Sciatic nerve (tissue), 2 donors: ENCODE data around the gene TAS1R1. TPM values are rescaled to one million over a fixed set of nuclear protein-coding genes. Genes with fewer than 3 reads are reported as not detected.

Source experiments
- ATAC-seq: fragments of 200-7000 bp; cut with Tn5 transposase; one replicate; pipeline ENCODE4 v1.9.1; 2020; ENCODE audit warnings: mild to moderate bottlenecking, moderate library complexity
- DNase-seq: peaks from one replicate; pipeline ENCODE4 v3.0.0-alpha.2; 2020; ENCODE audit warnings: low spot score
- intact Hi-C: fragments of 100-400 bp; cut with DNase I; formaldehyde crosslinking; loops from one replicate; pipeline ENCODE4 v1.14.2; 2022
- total RNA-seq: library from RNA; stranded (reverse); fragmentation: NEBNext Ultra II Directional; extraction: Animal tissue kit (Norgen Biotek cat#: 25700); gene quantifications from one replicate; pipeline ENCODE4 v1.2.1, GENCODE V29; 2021
- donor health status: DM: no; HTN: no; CAD: no.
- donor health status: DM: no; HTN: no; CAD: no.

TAS1R1 gene
- total RNA-seq, result not detected

DNA sequence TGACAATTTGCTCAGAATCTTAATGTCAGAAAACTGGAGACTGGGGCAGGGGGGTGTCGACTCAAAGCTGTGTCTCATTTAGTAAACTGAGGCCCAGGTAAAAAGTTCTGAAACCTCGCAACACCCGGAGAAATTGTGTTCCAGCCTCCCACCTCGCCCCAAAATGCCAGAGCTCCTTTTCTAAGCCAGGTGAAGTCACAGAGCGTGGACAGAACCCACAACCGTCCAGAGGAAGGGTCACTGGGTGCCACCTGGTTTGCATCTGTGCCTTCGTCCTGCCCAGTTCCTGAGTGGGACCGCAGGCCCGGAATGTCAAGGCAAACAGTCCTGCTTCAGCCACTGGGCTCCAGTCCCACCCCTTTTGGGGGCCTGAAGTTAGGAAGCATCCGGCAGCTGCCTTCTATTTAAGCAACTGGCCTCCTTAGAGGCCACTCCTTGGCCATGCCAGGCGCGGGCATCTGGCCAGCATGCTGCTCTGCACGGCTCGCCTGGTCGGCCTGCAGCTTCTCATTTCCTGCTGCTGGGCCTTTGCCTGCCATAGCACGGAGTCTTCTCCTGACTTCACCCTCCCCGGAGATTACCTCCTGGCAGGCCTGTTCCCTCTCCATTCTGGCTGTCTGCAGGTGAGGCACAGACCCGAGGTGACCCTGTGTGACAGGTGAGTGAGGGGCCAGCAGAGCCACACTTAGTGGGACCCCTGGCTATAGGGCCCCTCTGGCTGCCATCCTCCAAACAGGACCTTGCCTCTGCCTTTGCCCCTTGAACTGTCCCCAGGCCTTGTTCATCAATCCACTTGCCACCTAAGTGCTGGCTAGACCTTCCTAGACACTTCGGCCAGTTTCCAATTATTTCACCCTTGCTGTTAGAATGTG lies at the start of gene TAS1R1:
TAS1R1 (plus strand) TSS at position 401 of the 872 bp plus-strand sequence; CDS start at position 468, 67 bp downstream.
- DNase-seq, result peak; percentile 66
- intact Hi-C loops, result loop anchor here (10.0 kb wide), 1 partner anchor 90 kb away; no protein-coding TSS in a partner anchor
- peak; percentile 57 for ATAC-seq

DNA sequence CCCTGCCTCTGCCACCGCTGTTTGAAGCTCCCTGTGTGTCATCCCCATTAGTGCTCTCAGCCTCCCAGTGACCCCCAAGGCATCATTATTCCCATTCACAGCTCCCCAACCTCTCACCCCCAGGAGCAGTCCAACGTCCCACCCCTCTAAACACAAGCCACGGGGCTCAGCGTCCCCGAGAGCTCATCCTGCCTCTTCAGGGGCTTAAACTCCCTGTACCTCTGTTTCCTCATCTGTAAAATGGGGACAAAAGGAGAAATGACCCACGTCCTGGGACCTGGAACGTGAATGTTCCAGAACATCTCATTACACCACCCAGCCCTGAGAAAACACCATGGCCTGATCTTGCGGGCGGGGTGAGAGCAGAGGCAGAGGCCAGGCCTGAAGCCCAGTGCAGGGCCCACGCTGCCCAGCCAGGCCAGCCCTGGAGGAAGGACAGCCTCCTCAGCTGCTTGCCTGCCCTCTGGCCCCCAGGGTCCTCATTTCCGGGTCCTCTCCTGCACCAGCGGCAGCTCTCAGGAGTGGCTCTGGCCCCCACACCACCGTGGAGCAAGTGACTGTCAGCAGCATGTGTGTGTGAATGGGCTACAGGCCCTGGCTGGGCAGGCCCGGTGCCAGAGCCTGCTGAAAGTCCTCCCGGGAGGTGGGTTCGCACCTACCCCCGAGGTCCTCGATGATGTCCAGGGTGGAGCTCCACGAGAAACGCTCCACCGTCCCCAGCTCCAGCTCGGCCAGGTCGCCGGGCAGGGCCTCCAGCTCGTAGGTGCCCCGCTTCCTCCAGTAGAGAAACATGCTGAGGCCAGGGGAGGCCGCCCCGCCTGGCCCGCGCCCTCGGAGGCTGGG lies 49.5 kb upstream of the TAS1R1 start:
- no peak for ATAC-seq
- intact Hi-C loops, result no loop called here
- no peak for DNase-seq

DNA sequence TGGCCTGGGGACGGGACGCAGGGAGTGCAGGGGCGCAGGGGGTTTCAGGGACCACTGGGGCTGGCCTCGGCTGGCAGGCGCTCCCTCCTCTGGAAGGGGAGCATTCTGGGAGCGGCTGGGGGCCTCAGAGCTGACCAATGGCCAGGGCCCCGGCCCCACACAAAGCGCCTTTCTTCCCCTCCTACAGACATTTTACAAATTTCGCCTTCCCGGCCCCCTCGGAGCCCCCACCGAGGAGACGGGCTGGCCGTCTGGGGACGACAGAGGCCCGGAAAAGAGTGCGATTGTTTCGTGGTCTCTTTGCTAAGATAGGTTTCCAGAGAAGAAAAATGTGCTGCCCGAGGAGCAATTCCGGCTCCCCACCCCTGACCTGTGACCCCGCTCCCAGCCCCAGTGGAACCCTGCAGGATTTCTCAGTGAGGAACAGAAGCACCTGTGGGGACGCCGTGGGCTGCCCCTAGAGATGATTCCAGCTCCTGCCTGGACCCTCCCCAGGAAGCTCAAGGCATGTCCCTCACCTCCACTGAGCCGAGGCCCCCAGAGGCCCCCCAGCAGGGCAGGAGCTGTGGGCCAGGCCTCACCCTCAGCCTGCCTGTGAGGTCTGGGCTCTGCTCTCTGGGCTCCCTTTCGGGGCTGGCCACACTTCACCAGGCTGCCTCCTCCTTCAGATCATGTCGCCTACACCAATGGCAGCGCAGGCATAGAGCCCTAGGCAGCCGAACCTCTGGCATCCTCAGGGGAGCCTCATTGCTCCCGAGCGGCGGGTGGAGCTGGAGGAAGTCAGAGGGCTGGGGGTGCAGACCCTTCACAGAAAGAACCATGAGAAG lies 48.7 kb upstream of the TAS1R1 start:
- ATAC-seq, result peak; percentile 9
- intact Hi-C loops, result no loop called here
- DNase-seq, result no peak

- DNase-seq, result no peak
- ATAC-seq, result no peak
- intact Hi-C loops, result no loop called here
Observed at GRCh38 chr1:6507037-6507428, 48.1 kb upstream of the TAS1R1 start.

- no peak for DNase-seq
- ATAC-seq, result no peak
- intact Hi-C loops, result no loop called here
Observed at GRCh38 chr1:6507461-6507911, 47.6 kb upstream of the TAS1R1 start.

DNA sequence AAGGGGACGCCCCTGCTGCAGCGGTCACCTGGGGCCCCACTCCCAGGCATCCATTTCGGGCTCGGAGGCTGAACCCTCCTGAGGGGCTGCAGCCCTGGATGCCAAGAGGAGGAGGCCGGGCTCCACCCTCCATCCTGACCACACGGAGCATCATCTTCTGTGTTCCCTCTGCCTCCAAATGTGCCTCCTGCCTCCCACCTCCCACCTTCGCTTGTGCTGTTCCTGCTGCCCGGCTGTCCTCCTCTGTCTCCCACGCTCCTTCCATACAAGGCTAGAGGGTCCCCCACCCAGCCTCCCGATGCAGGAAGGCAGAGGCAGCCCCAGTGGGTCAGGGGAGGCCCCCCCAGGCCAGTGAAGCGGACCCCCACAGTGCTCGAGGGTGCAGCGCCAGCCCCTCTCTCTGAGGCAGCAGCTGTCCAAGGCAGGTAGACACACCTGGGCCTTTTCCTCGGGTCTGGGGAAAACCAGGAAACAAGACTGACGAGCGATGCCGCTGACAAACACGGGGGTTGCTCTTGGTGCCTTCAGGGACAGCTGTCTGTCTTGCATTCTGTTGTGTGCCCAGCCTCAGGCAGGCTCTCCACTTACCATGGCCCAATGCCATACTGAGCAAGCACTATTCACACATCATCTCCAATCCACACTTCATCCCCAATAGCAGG lies 46.8 kb upstream of the TAS1R1 start:
- ATAC-seq (no peak), DNase-seq (no peak)
- intact Hi-C loops, result no loop called here

DNA sequence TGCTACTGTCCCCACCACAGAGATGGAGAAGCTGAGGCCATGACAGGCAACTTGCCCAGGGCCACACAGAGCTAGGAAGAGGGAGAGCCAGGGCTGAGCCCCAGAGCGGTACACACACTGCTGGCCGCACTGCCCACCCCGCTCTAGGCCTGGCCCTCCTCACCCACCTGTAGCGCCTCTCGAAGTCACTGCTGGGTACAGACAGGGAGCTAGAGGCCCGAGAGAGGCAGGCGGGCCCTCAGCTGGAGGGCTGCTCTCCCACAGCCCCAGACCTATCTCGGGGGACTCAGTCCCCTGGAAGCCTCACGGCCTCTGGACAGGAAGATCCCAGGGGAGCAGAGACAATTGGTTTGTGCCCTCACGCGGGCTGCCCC lies 46.3 kb upstream of the TAS1R1 start:
- intact Hi-C loops, result no loop called here
- DNase-seq (no peak), ATAC-seq (no peak)

GRCh38 chr1:6509220-6509918 lies 45.7 kb upstream of the TAS1R1 start:
- intact Hi-C loops, result no loop called here
- no peak for DNase-seq

GRCh38 chr1:6509919-6510291 lies 45.2 kb upstream of the TAS1R1 start:
- ATAC-seq (peak; percentile 58), DNase-seq (no peak)
- intact Hi-C loops, result no loop called here

More at GRCh38 chr1:6509220-6509918, 45.7 kb upstream of the TAS1R1 start:
- peak; percentile 32 for ATAC-seq

GRCh38 chr1:6510493-6510892 lies 44.6 kb upstream of the TAS1R1 start:
- ATAC-seq, result no peak
- intact Hi-C loops, result no loop called here
- no peak for DNase-seq

- ATAC-seq, result no peak
- no peak for DNase-seq
- intact Hi-C loops, result no loop called here
Observed at GRCh38 chr1:6511056-6511455, 44.1 kb upstream of the TAS1R1 start.

DNA sequence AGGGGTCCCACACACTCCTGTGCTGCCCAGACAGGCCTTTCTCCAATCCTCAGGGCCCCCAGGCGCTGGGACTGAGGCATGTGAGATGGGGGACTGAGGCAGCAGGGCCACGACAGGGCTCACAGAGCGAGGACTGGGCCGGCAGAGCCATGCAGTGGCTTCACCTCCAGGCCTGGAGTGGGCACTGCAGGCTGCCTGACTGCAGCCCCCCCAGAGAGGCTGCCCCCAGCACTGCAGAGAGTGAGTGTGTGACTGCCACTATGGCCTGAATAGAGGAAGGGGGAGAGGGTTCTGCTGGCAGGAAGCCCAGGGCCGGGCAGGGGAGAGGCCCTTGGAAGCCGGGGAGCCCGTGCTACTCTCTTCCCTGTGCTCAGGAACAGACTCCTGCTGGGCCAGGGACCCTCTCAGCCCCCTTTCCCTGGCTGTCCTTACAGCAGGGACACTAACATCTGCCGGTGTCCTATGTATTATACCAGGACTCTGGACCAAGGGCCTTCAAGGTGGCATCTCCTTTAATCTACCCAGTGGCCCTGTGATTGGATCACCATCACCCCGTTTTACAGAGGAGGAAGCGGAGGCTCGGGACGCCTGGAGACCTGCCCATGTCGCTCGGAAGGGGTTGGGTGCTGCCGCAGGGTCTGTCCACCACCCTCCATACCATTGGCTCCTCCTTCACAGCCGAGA lies 43.4 kb upstream of the TAS1R1 start:
- ATAC-seq, result no peak
- intact Hi-C loops, result no loop called here
- DNase-seq, result no peak

DNA sequence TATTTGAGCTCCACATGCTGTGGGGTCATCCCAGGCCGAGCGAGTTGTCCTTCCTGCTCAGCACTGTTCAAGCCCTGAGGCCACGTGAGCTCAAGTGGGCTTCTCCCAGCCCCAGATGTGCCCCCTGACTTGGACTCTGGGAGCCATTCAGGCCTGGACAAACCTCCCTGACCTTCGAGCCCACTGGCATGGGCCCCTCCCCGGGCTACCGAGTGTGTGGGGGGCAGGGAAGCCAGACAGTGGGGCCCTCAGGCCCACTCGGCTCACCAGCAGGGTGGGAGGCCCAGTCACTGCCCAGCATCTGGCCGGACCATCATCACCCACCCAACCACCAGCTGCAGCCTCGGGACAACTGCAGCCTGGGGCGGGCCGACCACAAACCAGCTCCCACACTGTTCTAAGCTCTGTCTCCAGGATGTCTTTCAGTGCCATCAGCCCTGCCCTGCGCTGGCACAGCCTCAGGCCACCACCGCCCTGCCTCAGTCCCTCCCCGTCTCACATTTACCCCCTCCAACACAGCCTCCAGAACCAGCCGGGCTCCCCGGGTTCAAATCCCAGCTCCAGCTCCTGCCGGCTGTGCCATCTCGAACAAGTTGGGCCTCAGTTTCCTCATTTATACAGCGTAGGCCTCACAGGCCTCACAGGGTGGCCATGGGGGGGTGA lies 42.7 kb upstream of the TAS1R1 start:
- no peak for DNase-seq
- intact Hi-C loops, result no loop called here
- ATAC-seq, result no peak

GRCh38 chr1:6512908-6513280 lies 42.2 kb upstream of the TAS1R1 start:
- intact Hi-C loops, result no loop called here
- no peak for ATAC-seq
- DNase-seq, result no peak

- ATAC-seq (no peak), DNase-seq (no peak)
- intact Hi-C loops, result no loop called here
Observed at GRCh38 chr1:6513320-6513801, 41.7 kb upstream of the TAS1R1 start.

DNA sequence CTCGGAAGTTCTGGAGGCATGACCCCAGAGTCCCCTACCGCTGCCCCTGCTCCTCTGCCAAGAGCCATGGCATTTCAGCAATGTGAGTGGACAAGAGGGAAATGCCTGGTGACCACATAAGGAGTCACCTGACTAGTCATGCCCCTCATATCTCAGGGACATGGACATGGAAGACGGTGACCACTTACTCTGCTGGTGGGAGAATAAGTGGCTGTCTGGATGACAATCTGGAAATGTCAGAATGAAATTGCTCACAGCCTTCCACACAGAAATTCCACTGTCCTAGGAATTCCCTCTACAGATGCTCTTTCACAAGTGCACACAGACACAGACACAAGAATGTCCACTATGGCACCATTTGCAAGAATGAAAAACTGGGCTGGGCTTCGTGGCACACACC lies 39.3 kb upstream of the TAS1R1 start:
- intact Hi-C loops, result no loop called here
- no peak for ATAC-seq
- no peak for DNase-seq

DNA sequence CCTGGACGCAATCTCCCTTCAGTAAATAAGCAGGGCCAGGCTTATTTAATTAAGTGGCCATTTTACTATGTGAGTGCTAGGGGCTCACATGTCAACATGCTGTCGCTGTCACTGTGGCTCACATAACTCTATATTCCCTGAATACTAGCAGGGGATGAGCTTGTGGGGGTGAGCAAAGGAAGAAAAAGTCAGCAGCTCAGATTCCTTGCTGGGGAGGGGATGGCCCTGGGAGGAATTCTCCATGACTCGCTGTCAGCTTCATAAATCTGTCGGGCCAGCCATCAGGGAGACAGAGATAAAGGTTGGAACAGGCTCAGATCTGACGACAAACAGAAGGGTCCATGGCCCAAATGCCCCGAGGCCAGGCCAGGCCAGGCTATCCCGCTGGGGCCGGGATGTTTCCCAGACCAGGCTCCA lies 37.7 kb upstream of the TAS1R1 start:
- intact Hi-C loops, result no loop called here
- DNase-seq (no peak), ATAC-seq (no peak)
